HepG2 (cell line): Measurements from ENCODE around the gene DCC. TPM values are rescaled to one million over a fixed set of nuclear protein-coding genes. Genes with fewer than 3 reads are reported as not detected.

Experiments used
- ATAC-seq: fragments of 200-7000 bp; cut with Tn5 transposase; 3 replicates; pipeline ENCODE4 v1.9.1; 2020; ENCODE audit warnings: mild to moderate bottlenecking, moderate library complexity
- BruUV-seq: library from RNA; stranded (reverse); fragments of 400-500 nt; replicated peaks from 2 replicates; lab custom pipeline; 2021; lab: Mats Ljungman, UMichigan
- CTCF ChIA-PET: fragments of 300-600 bp; formaldehyde crosslinking; extraction: SDS; loops from one replicate; lab custom pipeline; 2021; ENCODE audit warnings: low total read pairs, inconsistent platforms, low intra/inter-chr PET ratio; lab: Yijun Ruan, JAX
- POLR2A ChIA-PET: fragments of 350-600 bp; sonication (Branson Sonifier 250); formaldehyde crosslinking; loops from one replicate; lab custom pipeline; 2020; ENCODE audit warnings: antibody characterized with exemption, inconsistent platforms; lab: Yijun Ruan, JAX
- DNase-seq: peaks from one replicate; pipeline ENCODE4 v3.0.0-alpha.2; 2015; ENCODE audit warnings: low spot score
- FAIRE-seq: peaks from 3 replicates; lab custom pipeline; 2011; peaks lifted over from hg19 to GRCh38; lab: Jason Lieb, UNC
- H2AFZ ChIP-seq: one replicate; pipeline ENCODE4 v1.6.1; 2011; ENCODE audit warnings: low read length, inconsistent platforms
- H3K27ac ChIP-seq: fragments of 300-600 bp; 3 replicates; pipeline ENCODE4 v1.8.0; 2011; ENCODE audit warnings: mixed run types, mild to moderate bottlenecking, mixed read lengths, low read length, inconsistent platforms; ENCODE audit not compliant: insufficient read depth; ENCODE audit errors: extremely low read length
- H3K27me3 ChIP-seq, 2 experiments: fragments of 200-600 bp in 1 of 2; 2 replicates in 1 of 2; 3 replicates in 1 of 2; pipeline versions ENCODE4 v1.6.0 to v1.8.0; 2011; ENCODE audit warnings: low read length in 2 of 2, mild to moderate bottlenecking in 2 of 2, moderate library complexity in 2 of 2, inconsistent platforms in 1 of 2; ENCODE audit not compliant: insufficient read depth in 2 of 2, control insufficient read depth in 1 of 2
- H3K36me3 ChIP-seq, 2 experiments: fragments of 200-600 bp in 1 of 2; replicated peaks in 1 of 2; 2 replicates in 1 of 2; 3 replicates in 1 of 2; pipeline versions ENCODE4 v1.5.1 to v1.8.0; 2011; ENCODE audit warnings: low read length in 2 of 2, inconsistent platforms in 1 of 2; ENCODE audit not compliant: insufficient read depth in 2 of 2, control insufficient read depth in 1 of 2
- H3K4me1 ChIP-seq: 2 replicates; pipeline ENCODE4 v1.5.1; 2012; ENCODE audit warnings: low read length, inconsistent platforms; ENCODE audit not compliant: insufficient read depth
- H3K4me2 ChIP-seq: 2 replicates; pipeline ENCODE4 v1.6.0; 2011; ENCODE audit warnings: low read depth, low read length, inconsistent platforms
- H3K4me3 ChIP-seq, 3 experiments: fragments of 200-600 bp in 1 of 3; sonication (generic), shearing (Covaris generic) in 1 of 3; replicated peaks in 1 of 3; 2 replicates each; pipeline ENCODE4 v1.5.1; 2011 to 2016; ENCODE audit warnings: low read length in 3 of 3, inconsistent platforms in 2 of 3, low read depth in 2 of 3, mild to moderate bottlenecking in 2 of 3, control low read depth in 1 of 3, mixed read lengths in 1 of 3; ENCODE audit not compliant: insufficient read depth in 1 of 3
- H3K79me2 ChIP-seq: one replicate; pipeline ENCODE4 v1.6.1; 2011; ENCODE audit warnings: low read length, inconsistent platforms; ENCODE audit not compliant: insufficient read depth
- H3K9ac ChIP-seq: 2 replicates; pipeline ENCODE4 v1.6.0; 2011; ENCODE audit warnings: mild to moderate bottlenecking, low read depth, low read length, inconsistent platforms; ENCODE audit not compliant: insufficient read depth
- H3K9me3 ChIP-seq: 2 replicates; pipeline ENCODE4 v1.5.1; 2012; ENCODE audit warnings: mild to moderate bottlenecking, low read length
- H4K20me1 ChIP-seq: 2 replicates; pipeline ENCODE4 v1.6.0; 2011; ENCODE audit warnings: inconsistent platforms, mild to moderate bottlenecking, low read length, moderate library complexity; ENCODE audit not compliant: insufficient read depth
- HMGXB3 ChIP-seq: sonication (generic); formaldehyde crosslinking; IDR thresholded peaks from 2 replicates; pipeline ENCODE4 v1.4.0; 2020; ENCODE audit warnings: missing genetic modification reagents, borderline replicate concordance
- MAFF ChIP-seq: IDR thresholded peaks from 2 replicates; pipeline ENCODE4 v1.6.1; 2011; ENCODE audit warnings: low read depth, low read length, improper control_type of control experiment
- MAFK ChIP-seq, 2 experiments: IDR thresholded peaks in 1 of 2; conservative IDR thresholded peaks in 1 of 2; 2 replicates each; pipeline ENCODE4 v1.6.1; 2011; ENCODE audit warnings: improper control_type of control experiment in 2 of 2, low read length in 2 of 2
- MEF2D ChIP-seq: sonication (generic); formaldehyde crosslinking; IDR thresholded peaks from 2 replicates; pipeline ENCODE4 v1.5.1; 2020; ENCODE audit warnings: mild to moderate bottlenecking, missing genetic modification reagents
- PHF5A ChIP-seq: IDR thresholded peaks from one replicate; pipeline ENCODE4 v1.6.1; 2018; ENCODE audit warnings: low read depth, missing genetic modification reagents; ENCODE audit not compliant: unreplicated experiment
- POGZ ChIP-seq: sonication (generic); formaldehyde crosslinking; IDR thresholded peaks from 2 replicates; pipeline ENCODE4 v1.4.0; 2020; ENCODE audit warnings: mild to moderate bottlenecking, missing genetic modification reagents
- PREB ChIP-seq: sonication (generic); formaldehyde crosslinking; IDR thresholded peaks from 2 replicates; pipeline ENCODE4 v1.4.0; 2020; ENCODE audit warnings: missing genetic modification reagents
- RXRB ChIP-seq: IDR thresholded peaks from 2 replicates; pipeline ENCODE4 v1.6.1; 2016; ENCODE audit warnings: borderline replicate concordance, missing genetic modification reagents, missing compliant biosample characterization
- SAP130 ChIP-seq: IDR thresholded peaks from 2 replicates; pipeline ENCODE4 v1.6.1; 2016; ENCODE audit warnings: low read depth
- ZBTB33 ChIP-seq: sonication (generic); formaldehyde crosslinking; IDR thresholded peaks from 2 replicates; pipeline ENCODE4 v1.4.0; 2020; ENCODE audit warnings: missing genetic modification reagents
- ZBTB43 ChIP-seq: sonication (generic); formaldehyde crosslinking; conservative IDR thresholded peaks from 2 replicates; pipeline ENCODE4 v1.4.0; 2020; ENCODE audit warnings: missing genetic modification reagents
- ZNF264 ChIP-seq: sonication (generic); formaldehyde crosslinking; IDR thresholded peaks from 2 replicates; pipeline ENCODE4 v1.4.0; 2020; ENCODE audit warnings: missing genetic modification reagents
- ZNF30 ChIP-seq: sonication (generic); formaldehyde crosslinking; IDR thresholded peaks from 2 replicates; pipeline ENCODE4 v1.5.0; 2020; ENCODE audit warnings: mild to moderate bottlenecking, missing genetic modification reagents
- ZNF775 ChIP-seq: sonication (generic); formaldehyde crosslinking; IDR thresholded peaks from 2 replicates; pipeline ENCODE4 v1.4.0; 2020; ENCODE audit warnings: missing genetic modification reagents, mild to moderate bottlenecking, moderate library complexity, borderline replicate concordance
- ZSCAN22 ChIP-seq: sonication (generic); formaldehyde crosslinking; IDR thresholded peaks from 2 replicates; pipeline ENCODE4 v1.4.0; 2020; ENCODE audit warnings: mild to moderate bottlenecking, missing genetic modification reagents
- in situ Hi-C: cut with HindIII; loops from 2 replicates; pipeline ENCODE4 v1.10.0; 2017; ENCODE audit warnings: low pct_unique_long_range_greater_than_20kb; ENCODE audit not compliant: extremely low pct_ligation_motif_present
- intact Hi-C: fragments of 100-400 bp; cut with micrococcal nuclease; formaldehyde crosslinking; loops from one replicate; pipeline ENCODE4 v1.10.0; 2022; ENCODE audit not compliant: unreplicated experiment
- polyA plus RNA-seq, 8 experiments: library from polyadenylated mRNA; depleted of rRNA in 3 of 8; stranded (reverse) in 7 of 8; unstranded in 1 of 8; fragments of >200 nt; fragmentation: Illumina TruSeq in 4 of 8; extraction: Trizol in 4 of 8; gene quantifications; 2 replicates each; pipeline versions ENCODE4 v1.2.1 to v1.2.3, GENCODE V29; 2011 to 2016; ENCODE audit warnings: low read depth in 4 of 8, missing spikeins in 1 of 8, mixed read lengths in 1 of 8; ENCODE audit not compliant: insufficient read depth in 1 of 8
- total RNA-seq, 5 experiments: library from RNA; depleted of rRNA; stranded (reverse); fragments of >200 nt; fragmentation: Illumina TruSeq; extraction: Trizol; gene quantifications; 2 replicates each; pipeline ENCODE4 v1.2.3, GENCODE V29; 2016; ENCODE audit warnings: low read depth in 1 of 5

The DCC gene
- total and polyA plus RNA-seq, 2 of the 13 experiments (the other 11 are each of a cell fraction or from before 2014, with no cell fraction given), result not detected

- TF ChIP-seq POGZ (CRISPR knock-in tag) (no peak), RXRB (CRISPR knock-in tag) (no peak), SAP130 (CRISPR knock-in tag) (no peak)
Observed at GRCh38 chr18:52431683-52432082, 91.7 kb downstream of the DCC start (continued).

GRCh38 chr18:52433797-52434196 lies 93.8 kb downstream of the DCC start:
- POLR2A ChIA-PET, result no interaction called here
- CTCF ChIA-PET, result no interaction called here
- Histone ChIP-seq H4K20me1 (no peaks in the 10 kb centered on the region), H3K9me3 (no peaks in the 10 kb centered on the region), H3K79me2 (no peaks in the 10 kb centered on the region), H3K9ac (no peak overlapping the region), H3K27me3 (no peaks in the 10 kb centered on the region), H2AFZ (no peak overlapping the region), H3K4me1 (no peaks in the 10 kb centered on the region), H3K4me3 (no peak overlapping the region), H3K4me2 (no peak overlapping the region), H3K27ac (no peak overlapping the region), H3K36me3 (no peaks in the 10 kb centered on the region)
- FAIRE-seq (no peak), DNase-seq (no peak), ATAC-seq (no peak)
- intact Hi-C loops (no loop called here), in situ Hi-C loops (no loop called here)
- BruUV-seq, result no TSS peak
- TF ChIP-seq HMGXB3 (CRISPR knock-in tag), result no peak
- TF ChIP-seq ZSCAN22 (CRISPR knock-in tag), result no peak
- no peak for TF ChIP-seq PREB (CRISPR knock-in tag)
- no peak for TF ChIP-seq PHF5A (CRISPR knock-in tag)
- no peak for TF ChIP-seq MEF2D (CRISPR knock-in tag)
- peak; percentile 51; the same call in 1 of the 2 replicates for TF ChIP-seq MAFF
- TF ChIP-seq ZBTB43 (CRISPR knock-in tag), result no peak
- no peak for TF ChIP-seq ZBTB33 (CRISPR knock-in tag)
- no peak for TF ChIP-seq ZNF264
- no peak for TF ChIP-seq ZNF775 (CRISPR knock-in tag)
- no peak for TF ChIP-seq ZNF30
- TF ChIP-seq MAFK (conservative IDR thresholded peaks at IDR 0.05 in 1 of 2, IDR thresholded peaks at IDR 0.05 in 1 of 2; ENCODE audit: low read length in 2 of 2), result peak; percentile 43 to 70; a peak in 3 of 4 replicates
